Esophagus squamous epithelium (tissue), 5 donors: ENCODE results near the gene RASGRF2. TPM values are rescaled to one million over a fixed set of nuclear protein-coding genes. Genes with fewer than 3 reads are reported as not detected.

Experiments
- DNase-seq: peaks from one replicate; lab custom pipeline; 2025; lab: John Stamatoyannopoulos, UW
- H3K27ac ChIP-seq, 4 donors: fragments of 200-600 bp; sonication (generic); one replicate each; pipeline ENCODE4 v1.5.1; 2016 to 2019; ENCODE audit warnings: mild to moderate bottlenecking in 1 of 4
- H3K27me3 ChIP-seq, 4 donors: fragments of 200-600 bp; sonication (generic); 1 replicate in 3 of 4; 2 replicates in 1 of 4; pipeline versions ENCODE4 v1.5.1 to v1.6.0; 2017 to 2021; ENCODE audit warnings: antibody characterized with exemption in 1 of 4
- H3K36me3 ChIP-seq, 3 donors: fragments of 200-600 bp; sonication (generic); one replicate each; pipeline ENCODE4 v1.5.1; 2016 to 2019
- H3K4me1 ChIP-seq, 3 donors: fragments of 200-600 bp; sonication (generic); one replicate each; pipeline ENCODE4 v1.5.1; 2017 to 2019
- H3K4me3 ChIP-seq, 4 donors: fragments of 200-600 bp; sonication (generic); 1 replicate in 3 of 4; 2 replicates in 1 of 4; pipeline ENCODE4 v1.5.1; 2016 to 2019; ENCODE audit warnings: mild to moderate bottlenecking in 2 of 4, moderate library complexity in 1 of 4
- H3K9me3 ChIP-seq, 3 donors: fragments of 200-600 bp; sonication (generic); one replicate each; pipeline ENCODE4 v1.5.1; 2016 to 2019
- POLR2A ChIP-seq, 4 donors: fragments of 450-650 bp; IDR thresholded peaks; one replicate each; pipeline ENCODE4 v1.6.1; 2017; ENCODE audit warnings: antibody characterized with exemption in 4 of 4, mild to moderate bottlenecking in 4 of 4, moderate library complexity in 3 of 4
- WGBS, 2 donors: methylation state at CpG; one replicate each; pipeline ENCODE4 v1.1.5; 2018; 5-methylcytosine and 5-hydroxymethylcytosine counted together
- intact Hi-C: fragments of 100-400 bp; cut with DNase I; formaldehyde crosslinking; loops from one replicate; pipeline ENCODE4 v1.15.0; 2022
- total RNA-seq, 4 donors: library from RNA; depleted of rRNA; stranded (reverse); fragments of >200 nt; gene quantifications; one replicate each; pipeline ENCODE4 v1.1.0, GENCODE V29; 2016
- TF ChIP-seq, protein P1 (sequence below), 6 experiments: fragments of 450-650 bp in 4 of 6; fragments of 200-600 bp in 2 of 6; sonication (generic) in 2 of 6; IDR thresholded peaks; one replicate each; pipeline ENCODE4 v1.5.1; 2016 to 2019; ENCODE audit warnings: antibody characterized with exemption in 6 of 6, mild to moderate bottlenecking in 4 of 6, moderate library complexity in 4 of 6
- donor health status: DM: yes; HTN: yes; CAD: no.

RASGRF2 gene
- total RNA-seq, 4 donors from 2014 or later: 0.49 to 3.2 (median 0.62) TPM

DNA sequence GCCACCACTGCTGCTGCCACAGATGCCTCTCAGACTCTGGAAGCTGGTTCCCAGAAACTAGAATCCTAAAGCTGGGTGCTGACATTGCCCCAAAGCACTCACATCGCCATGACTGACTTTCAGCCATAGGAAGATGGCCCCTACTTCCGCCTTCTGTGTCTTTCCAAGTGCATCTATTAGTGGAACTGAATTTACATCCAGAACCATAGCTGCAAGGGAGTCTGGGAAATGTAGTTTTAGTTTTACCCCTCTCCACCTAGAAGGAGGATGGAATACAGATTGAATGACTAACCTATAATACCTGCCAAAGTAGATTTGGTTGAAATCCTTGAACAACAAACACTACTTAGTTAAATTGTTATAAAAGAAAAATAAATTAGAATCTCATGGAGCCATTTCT, 118.8 kb downstream of the RASGRF2 start:
- 77 to 81% methylated on average over 2 of the region's 2 CpGs for WGBS, 2 donors
- no peaks in the 10 kb centered on the region for H3K4me1 ChIP-seq
- H3K4me3 ChIP-seq: no peak overlapping the region
- TF ChIP-seq, protein P1, sequence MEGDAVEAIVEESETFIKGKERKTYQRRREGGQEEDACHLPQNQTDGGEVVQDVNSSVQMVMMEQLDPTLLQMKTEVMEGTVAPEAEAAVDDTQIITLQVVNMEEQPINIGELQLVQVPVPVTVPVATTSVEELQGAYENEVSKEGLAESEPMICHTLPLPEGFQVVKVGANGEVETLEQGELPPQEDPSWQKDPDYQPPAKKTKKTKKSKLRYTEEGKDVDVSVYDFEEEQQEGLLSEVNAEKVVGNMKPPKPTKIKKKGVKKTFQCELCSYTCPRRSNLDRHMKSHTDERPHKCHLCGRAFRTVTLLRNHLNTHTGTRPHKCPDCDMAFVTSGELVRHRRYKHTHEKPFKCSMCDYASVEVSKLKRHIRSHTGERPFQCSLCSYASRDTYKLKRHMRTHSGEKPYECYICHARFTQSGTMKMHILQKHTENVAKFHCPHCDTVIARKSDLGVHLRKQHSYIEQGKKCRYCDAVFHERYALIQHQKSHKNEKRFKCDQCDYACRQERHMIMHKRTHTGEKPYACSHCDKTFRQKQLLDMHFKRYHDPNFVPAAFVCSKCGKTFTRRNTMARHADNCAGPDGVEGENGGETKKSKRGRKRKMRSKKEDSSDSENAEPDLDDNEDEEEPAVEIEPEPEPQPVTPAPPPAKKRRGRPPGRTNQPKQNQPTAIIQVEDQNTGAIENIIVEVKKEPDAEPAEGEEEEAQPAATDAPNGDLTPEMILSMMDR (IDR thresholded peaks at IDR 0.05): no peak
- TF ChIP-seq POLR2A (IDR thresholded peaks at IDR 0.05): no peak
- no peaks in the 10 kb centered on the region for H3K9me3 ChIP-seq
- DNase-seq: no peak
- intact Hi-C loops: no loop called here
- peaks cover 0 to 6% (median 0%) of the 10 kb centered on the region in 3 donors for H3K36me3 ChIP-seq
- no peaks in the 10 kb centered on the region for H3K27me3 ChIP-seq
- no peak overlapping the region for H3K27ac ChIP-seq

DNA sequence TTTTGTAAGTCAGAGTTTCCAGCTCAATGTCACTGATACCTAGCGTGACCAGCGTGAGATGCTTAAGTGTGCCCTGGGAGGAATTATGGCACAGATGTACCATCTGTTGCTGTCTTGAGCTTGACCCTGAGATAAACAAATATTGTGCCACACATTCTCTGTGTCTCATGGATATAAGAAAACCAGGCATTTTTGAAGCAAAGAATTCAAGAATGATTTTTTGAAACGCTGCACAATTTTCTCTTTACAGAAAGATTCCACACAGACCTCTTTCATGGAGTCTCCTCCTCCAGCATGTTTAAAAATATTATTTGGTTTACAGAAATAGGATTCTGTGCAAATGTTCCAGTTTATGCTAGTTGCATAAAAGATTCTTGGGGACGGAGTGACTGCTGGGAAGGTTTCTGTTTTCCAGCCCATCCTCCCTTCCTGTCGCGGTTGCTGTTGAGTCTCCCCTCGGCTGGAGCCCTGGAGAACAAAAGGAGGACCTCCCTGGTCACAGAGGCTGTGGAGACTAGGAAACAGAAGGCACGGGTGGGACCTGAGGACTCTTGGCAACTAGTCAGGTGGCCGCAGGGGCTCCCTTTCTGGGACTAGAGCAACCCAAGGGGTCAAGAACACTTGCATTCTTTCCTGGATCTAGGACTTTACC, 120.8 kb downstream of the RASGRF2 start:
- H3K9me3 ChIP-seq: no peaks in the 10 kb centered on the region

DNA sequence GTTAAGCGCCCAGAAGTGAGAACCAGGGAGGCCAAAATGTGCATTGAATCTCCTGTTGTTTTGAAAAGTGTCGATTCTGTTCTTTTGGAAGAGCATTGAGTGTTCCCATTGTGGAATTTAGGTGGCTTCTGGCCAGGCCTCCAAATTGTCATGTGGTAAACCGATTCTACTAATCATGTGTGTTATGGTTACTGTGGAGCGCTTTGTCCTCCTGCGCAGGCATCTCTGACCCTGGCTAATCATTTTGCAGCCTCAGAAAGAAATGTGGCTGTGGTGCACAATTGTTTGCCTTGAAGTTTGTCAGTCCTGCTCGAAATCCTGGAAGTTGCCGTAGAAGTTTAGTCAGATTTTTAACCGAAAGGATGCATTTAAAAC, 121.3 kb downstream of the RASGRF2 start:
- intact Hi-C loops: no loop called here
- TF ChIP-seq, protein P1 (IDR thresholded peaks at IDR 0.05): no peak
- no peak for TF ChIP-seq POLR2A (IDR thresholded peaks at IDR 0.05)

More for the DNA sequence above, 120.8 kb downstream of the RASGRF2 start:
- WGBS, 2 donors: 82 to 87% methylated on average over 8 to 9 of the region's 9 CpGs
- Histone ChIP-seq H3K4me3 (no peak overlapping the region), H3K27me3 (no peaks in the 10 kb centered on the region), H3K27ac (no peak overlapping the region), H3K36me3 (peaks cover 0 to 6% (median 0%) of the 10 kb centered on the region in 3 donors), H3K4me1 (no peaks in the 10 kb centered on the region)
- no peak for DNase-seq
- TF ChIP-seq, protein P1 (IDR thresholded peaks at IDR 0.05): no peak
- no peak for TF ChIP-seq POLR2A (IDR thresholded peaks at IDR 0.05)
- intact Hi-C loops: no loop called here

DNA sequence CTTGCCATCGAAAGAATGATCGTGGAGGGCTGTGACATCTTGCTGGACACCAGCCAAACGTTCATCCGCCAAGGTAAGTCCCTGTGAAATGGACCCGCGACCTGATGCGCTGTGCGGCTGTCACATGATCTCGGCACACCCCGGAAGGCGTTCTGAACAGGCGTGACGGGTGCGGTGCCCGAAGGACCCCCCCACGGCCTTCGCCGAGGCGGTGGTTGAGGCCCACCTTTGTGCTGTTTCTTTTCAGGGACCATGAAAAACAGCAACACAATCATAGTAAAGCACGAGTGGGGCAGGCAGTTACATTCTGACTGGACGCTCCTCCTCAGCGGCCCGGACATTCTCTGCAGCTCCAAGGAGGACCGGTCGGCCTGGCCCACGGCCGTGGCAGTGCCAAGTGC, 126.7 kb downstream of the RASGRF2 start:
- intact Hi-C loops: no loop called here
- Histone ChIP-seq H3K4me3 (no peak overlapping the region), H3K27me3 (no peaks in the 10 kb centered on the region), H3K4me1 (no peaks in the 10 kb centered on the region), H3K27ac (no peak overlapping the region), H3K36me3 (peaks cover 0 to 7% (median 0%) of the 10 kb centered on the region in 3 donors), H3K9me3 (no peaks in the 10 kb centered on the region)
- TF ChIP-seq, protein P1 (IDR thresholded peaks at IDR 0.05): no peak
- no peak for TF ChIP-seq POLR2A (IDR thresholded peaks at IDR 0.05)
- 85 to 92% methylated on average over 10 to 22 of the region's 27 CpGs for WGBS, 2 donors
- DNase-seq: no peak

More for the DNA sequence above, 121.3 kb downstream of the RASGRF2 start:
- DNase-seq: no peak
- H3K27ac ChIP-seq: no peak overlapping the region
- H3K27me3 ChIP-seq: no peaks in the 10 kb centered on the region
- H3K9me3 ChIP-seq: no peaks in the 10 kb centered on the region
- H3K4me3 ChIP-seq: no peak overlapping the region
- no peaks in the 10 kb centered on the region for H3K4me1 ChIP-seq
- 77 to 82% methylated on average over 8 of the region's 8 CpGs for WGBS, 2 donors
- H3K36me3 ChIP-seq: peaks cover 0 to 6% (median 0%) of the 10 kb centered on the region in 3 donors

DNA sequence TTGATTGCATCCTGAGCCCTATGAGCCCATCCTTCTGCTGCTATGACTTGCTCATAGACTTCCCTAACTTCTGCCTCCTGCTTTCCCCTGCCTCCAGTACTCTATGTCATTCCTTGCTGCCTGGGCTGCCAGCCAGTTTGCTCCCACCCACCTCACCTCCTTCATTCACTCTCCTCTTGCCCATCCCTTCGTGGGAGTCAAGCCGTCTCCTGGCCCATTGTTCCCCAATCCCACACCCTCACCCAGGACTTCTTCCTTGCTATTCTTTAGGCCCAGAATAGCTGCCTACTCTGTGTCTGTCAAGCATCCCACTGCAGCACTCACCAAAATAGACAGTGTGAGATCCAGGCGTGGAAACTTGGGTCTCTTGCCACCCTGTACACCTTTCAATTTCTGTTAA, 131.0 kb downstream of the RASGRF2 start:
- H3K36me3 ChIP-seq: peaks cover 0 to 7% (median 0%) of the 10 kb centered on the region in 3 donors
- no peaks in the 10 kb centered on the region for H3K4me1 ChIP-seq
- H3K4me3 ChIP-seq: no peak overlapping the region
- no peaks in the 10 kb centered on the region for H3K27me3 ChIP-seq
- no peak for TF ChIP-seq POLR2A (IDR thresholded peaks at IDR 0.05)
- TF ChIP-seq, protein P1 (IDR thresholded peaks at IDR 0.05): no peak
- no peak overlapping the region for H3K27ac ChIP-seq
- no peaks in the 10 kb centered on the region for H3K9me3 ChIP-seq
- intact Hi-C loops: no loop called here
- no peak for DNase-seq
- WGBS, 2 donors: 71 to 79% methylated on average over 3 of the region's 3 CpGs
